ENCODE data around the gene WWTR1.

Gene WWTR1

DNA sequence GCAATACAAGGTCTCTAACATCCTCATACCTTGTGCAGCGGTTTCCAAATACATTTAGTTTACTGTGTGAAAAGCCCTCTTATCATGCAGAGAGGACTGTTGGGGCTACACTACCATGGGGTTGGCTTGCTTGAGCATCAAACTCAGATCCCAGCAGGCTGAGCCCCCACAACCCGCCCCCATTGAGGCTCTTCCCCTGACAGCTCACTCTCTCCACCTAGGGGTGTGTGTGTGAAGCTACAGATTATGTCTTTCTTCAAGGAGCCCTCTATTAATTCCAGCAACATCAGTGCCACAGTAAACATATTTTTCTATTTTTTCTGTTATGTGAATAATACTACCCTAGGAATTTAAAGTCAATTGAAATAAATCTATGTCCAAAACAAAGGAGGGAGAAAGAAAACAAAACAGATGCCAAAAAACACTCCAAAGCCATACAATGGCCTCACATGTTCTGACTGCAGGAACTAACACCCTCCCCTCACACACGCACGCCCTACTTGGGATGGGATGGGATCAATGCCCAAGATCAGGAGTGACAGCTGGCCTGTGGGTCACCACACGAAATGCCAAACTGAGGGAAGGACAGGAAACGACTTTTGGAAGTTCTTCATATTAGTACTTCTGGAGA lies 168.7 kb downstream of the WWTR1 start:
- no peak overlapping the region for H3K27ac ChIP-seq (replicated peaks)
- H3K27me3 ChIP-seq (ENCODE audit: insufficient read depth, poor library complexity, severe bottlenecking), result peaks cover 2% of the 10 kb centered on the region
- H3K4me3 ChIP-seq (replicated peaks; ENCODE audit: insufficient read depth, low read length), result no peak overlapping the region
- no peak for DNase-seq (ENCODE audit: low read depth in 1 of 2, low spot score in 1 of 2)
- TF ChIP-seq POLR2AphosphoS5 (IDR thresholded peaks at IDR 0.05; ENCODE audit: low read depth), result no peak
- TF ChIP-seq, protein P1, sequence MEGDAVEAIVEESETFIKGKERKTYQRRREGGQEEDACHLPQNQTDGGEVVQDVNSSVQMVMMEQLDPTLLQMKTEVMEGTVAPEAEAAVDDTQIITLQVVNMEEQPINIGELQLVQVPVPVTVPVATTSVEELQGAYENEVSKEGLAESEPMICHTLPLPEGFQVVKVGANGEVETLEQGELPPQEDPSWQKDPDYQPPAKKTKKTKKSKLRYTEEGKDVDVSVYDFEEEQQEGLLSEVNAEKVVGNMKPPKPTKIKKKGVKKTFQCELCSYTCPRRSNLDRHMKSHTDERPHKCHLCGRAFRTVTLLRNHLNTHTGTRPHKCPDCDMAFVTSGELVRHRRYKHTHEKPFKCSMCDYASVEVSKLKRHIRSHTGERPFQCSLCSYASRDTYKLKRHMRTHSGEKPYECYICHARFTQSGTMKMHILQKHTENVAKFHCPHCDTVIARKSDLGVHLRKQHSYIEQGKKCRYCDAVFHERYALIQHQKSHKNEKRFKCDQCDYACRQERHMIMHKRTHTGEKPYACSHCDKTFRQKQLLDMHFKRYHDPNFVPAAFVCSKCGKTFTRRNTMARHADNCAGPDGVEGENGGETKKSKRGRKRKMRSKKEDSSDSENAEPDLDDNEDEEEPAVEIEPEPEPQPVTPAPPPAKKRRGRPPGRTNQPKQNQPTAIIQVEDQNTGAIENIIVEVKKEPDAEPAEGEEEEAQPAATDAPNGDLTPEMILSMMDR (IDR thresholded peaks at IDR 0.05; ENCODE audit: insufficient read depth, low read length), result peak; percentile 20
- TF ChIP-seq, protein P2, sequence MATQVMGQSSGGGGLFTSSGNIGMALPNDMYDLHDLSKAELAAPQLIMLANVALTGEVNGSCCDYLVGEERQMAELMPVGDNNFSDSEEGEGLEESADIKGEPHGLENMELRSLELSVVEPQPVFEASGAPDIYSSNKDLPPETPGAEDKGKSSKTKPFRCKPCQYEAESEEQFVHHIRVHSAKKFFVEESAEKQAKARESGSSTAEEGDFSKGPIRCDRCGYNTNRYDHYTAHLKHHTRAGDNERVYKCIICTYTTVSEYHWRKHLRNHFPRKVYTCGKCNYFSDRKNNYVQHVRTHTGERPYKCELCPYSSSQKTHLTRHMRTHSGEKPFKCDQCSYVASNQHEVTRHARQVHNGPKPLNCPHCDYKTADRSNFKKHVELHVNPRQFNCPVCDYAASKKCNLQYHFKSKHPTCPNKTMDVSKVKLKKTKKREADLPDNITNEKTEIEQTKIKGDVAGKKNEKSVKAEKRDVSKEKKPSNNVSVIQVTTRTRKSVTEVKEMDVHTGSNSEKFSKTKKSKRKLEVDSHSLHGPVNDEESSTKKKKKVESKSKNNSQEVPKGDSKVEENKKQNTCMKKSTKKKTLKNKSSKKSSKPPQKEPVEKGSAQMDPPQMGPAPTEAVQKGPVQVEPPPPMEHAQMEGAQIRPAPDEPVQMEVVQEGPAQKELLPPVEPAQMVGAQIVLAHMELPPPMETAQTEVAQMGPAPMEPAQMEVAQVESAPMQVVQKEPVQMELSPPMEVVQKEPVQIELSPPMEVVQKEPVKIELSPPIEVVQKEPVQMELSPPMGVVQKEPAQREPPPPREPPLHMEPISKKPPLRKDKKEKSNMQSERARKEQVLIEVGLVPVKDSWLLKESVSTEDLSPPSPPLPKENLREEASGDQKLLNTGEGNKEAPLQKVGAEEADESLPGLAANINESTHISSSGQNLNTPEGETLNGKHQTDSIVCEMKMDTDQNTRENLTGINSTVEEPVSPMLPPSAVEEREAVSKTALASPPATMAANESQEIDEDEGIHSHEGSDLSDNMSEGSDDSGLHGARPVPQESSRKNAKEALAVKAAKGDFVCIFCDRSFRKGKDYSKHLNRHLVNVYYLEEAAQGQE (IDR thresholded peaks at IDR 0.05; ENCODE audit: insufficient replicate concordance, low read depth), result no peak
- TF ChIP-seq SPI1 (IDR thresholded peaks at IDR 0.05; ENCODE audit: borderline replicate concordance, low read depth), result no peak
- no peak for TF ChIP-seq GABPA (IDR thresholded peaks at IDR 0.05; ENCODE audit: low read depth)

DNA sequence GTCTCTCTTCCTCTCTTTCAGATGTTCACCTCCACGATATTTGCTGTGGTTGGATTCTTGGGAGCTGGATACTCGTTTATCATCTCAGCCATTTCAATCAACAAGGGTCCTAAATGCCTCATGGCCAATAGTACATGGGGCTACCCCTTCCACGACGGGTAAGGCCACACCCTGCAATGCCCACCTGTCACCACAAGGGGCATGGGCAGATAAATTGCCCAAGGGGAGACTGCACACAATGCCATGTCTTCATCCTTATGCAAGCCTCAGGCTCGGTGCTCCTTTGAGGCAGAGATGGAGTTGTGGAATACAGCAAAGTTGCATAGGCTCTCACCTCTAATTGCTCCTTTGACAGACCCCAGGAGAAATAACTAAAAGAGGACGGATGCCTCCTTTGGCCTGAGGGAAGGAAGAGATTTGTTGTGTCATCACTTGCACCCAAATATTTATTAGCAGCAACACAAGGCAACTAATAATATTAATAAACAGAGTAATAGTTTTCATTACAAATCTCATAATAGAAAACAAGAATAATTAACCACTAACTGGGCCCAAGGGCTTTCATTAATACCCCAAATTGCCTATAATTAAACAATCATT lies 170.1 kb downstream of the WWTR1 start:
- peaks cover 2% of the 10 kb centered on the region for H3K27me3 ChIP-seq (ENCODE audit: insufficient read depth, poor library complexity, severe bottlenecking)
- TF ChIP-seq, protein P1 (IDR thresholded peaks at IDR 0.05; ENCODE audit: insufficient read depth, low read length), result peak; percentile 54
- TF ChIP-seq POLR2AphosphoS5 (IDR thresholded peaks at IDR 0.05; ENCODE audit: low read depth), result no peak
- no peak overlapping the region for H3K4me3 ChIP-seq (replicated peaks; ENCODE audit: insufficient read depth, low read length)
- H3K27ac ChIP-seq (replicated peaks), result no peak overlapping the region
- peak; percentile 29 to 49 for DNase-seq (ENCODE audit: low read depth in 1 of 2, low spot score in 1 of 2)

DNA sequence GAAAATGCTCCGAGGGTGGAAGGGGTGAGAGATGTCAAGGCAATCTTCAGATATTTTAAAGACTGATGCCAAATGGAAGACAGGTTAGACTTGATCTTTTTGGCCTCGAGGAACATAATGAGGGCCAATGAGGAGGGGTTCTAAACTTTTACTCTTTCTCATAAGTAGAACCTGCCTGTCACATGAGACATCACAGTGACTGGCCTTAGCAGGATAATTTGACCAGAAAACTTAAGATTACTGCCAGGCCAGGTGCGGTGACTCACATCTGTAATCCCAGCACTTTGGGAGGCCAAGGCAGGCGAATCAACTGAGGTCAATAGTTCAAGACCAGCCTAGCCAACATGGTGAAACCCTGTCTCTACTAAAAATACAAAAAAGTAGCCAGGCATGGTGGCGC lies 171.1 kb downstream of the WWTR1 start:
- TF ChIP-seq POLR2AphosphoS5 (IDR thresholded peaks at IDR 0.05; ENCODE audit: low read depth), result no peak
- no peak for TF ChIP-seq GABPA (IDR thresholded peaks at IDR 0.05; ENCODE audit: low read depth)
- TF ChIP-seq, protein P2 (IDR thresholded peaks at IDR 0.05; ENCODE audit: insufficient replicate concordance, low read depth), result no peak
- TF ChIP-seq, protein P1 (IDR thresholded peaks at IDR 0.05; ENCODE audit: insufficient read depth, low read length), result no peak
- TF ChIP-seq SPI1 (IDR thresholded peaks at IDR 0.05; ENCODE audit: borderline replicate concordance, low read depth), result no peak

More for the DNA sequence above, 171.1 kb downstream of the WWTR1 start:
- Histone ChIP-seq H3K27me3 (ENCODE audit: insufficient read depth, poor library complexity, severe bottlenecking) (peaks cover 2% of the 10 kb centered on the region), H3K4me3 (replicated peaks; ENCODE audit: insufficient read depth, low read length) (no peak overlapping the region), H3K27ac (replicated peaks) (no peak overlapping the region)
- no peak for DNase-seq (ENCODE audit: low read depth in 1 of 2, low spot score in 1 of 2)

Measured in HL-60 (cell line).